ENCODE data around the gene SRRM5. TPM values are rescaled to one million over a fixed set of nuclear protein-coding genes. Genes with fewer than 3 reads are reported as not detected.

The SRRM5 gene
- total RNA-seq, 2 donors from 2014 or later = 0.28 TPM; not detected in 1

GRCh38 chr19:43622070-43622469, 10.2 kb downstream of the SRRM5 start:
- Histone ChIP-seq H3K4me1 (peaks cover 0 to 17% of the 10 kb centered on the region in 2 donors), H3K27ac (no peak overlapping the region), H3K9me3 (no peaks in the 10 kb centered on the region), H3K36me3 (no peaks in the 10 kb centered on the region), H3K27me3 (no peaks in the 10 kb centered on the region), H3K4me3 (no peak overlapping the region)
- DNase-seq (ENCODE audit: low spot score) = no peak
- TF ChIP-seq CTCF (IDR thresholded peaks at IDR 0.05) = no peak

- no peak overlapping the region for H3K27ac ChIP-seq
- H3K4me1 ChIP-seq = peaks cover 0 to 17% of the 10 kb centered on the region in 2 donors
- no peak for DNase-seq (ENCODE audit: low spot score)
- H3K27me3 ChIP-seq = no peaks in the 10 kb centered on the region
- H3K9me3 ChIP-seq = no peaks in the 10 kb centered on the region
- H3K4me3 ChIP-seq = no peak overlapping the region
- TF ChIP-seq CTCF (IDR thresholded peaks at IDR 0.05) = no peak
- H3K36me3 ChIP-seq = no peaks in the 10 kb centered on the region
Measured at GRCh38 chr19:43622956-43623355, 11.1 kb downstream of the SRRM5 start.

- DNase-seq (ENCODE audit: low spot score) = no peak
- Histone ChIP-seq H3K36me3 (no peaks in the 10 kb centered on the region), H3K4me1 (peaks cover 0 to 11% of the 10 kb centered on the region in 2 donors), H3K27ac (no peak overlapping the region), H3K9me3 (no peaks in the 10 kb centered on the region), H3K27me3 (no peaks in the 10 kb centered on the region), H3K4me3 (no peak overlapping the region)
- TF ChIP-seq CTCF (IDR thresholded peaks at IDR 0.05) = no peak
Measured at GRCh38 chr19:43623889-43624670, 12.2 kb downstream of the SRRM5 start.

GRCh38 chr19:43624933-43625332, 13.0 kb downstream of the SRRM5 start:
- TF ChIP-seq CTCF (IDR thresholded peaks at IDR 0.05) = no peak
- Histone ChIP-seq H3K27ac (no peak overlapping the region), H3K9me3 (no peaks in the 10 kb centered on the region), H3K4me1 (peaks cover 0 to 8% of the 10 kb centered on the region in 2 donors), H3K27me3 (no peaks in the 10 kb centered on the region), H3K36me3 (no peaks in the 10 kb centered on the region), H3K4me3 (no peak overlapping the region)
- DNase-seq (ENCODE audit: low spot score) = no peak

- no peaks in the 10 kb centered on the region for H3K27me3 ChIP-seq
- H3K4me3 ChIP-seq = no peak overlapping the region
- no peak overlapping the region for H3K27ac ChIP-seq
- no peak for TF ChIP-seq CTCF (IDR thresholded peaks at IDR 0.05)
- no peaks in the 10 kb centered on the region for H3K4me1 ChIP-seq
- H3K9me3 ChIP-seq = no peaks in the 10 kb centered on the region
- no peaks in the 10 kb centered on the region for H3K36me3 ChIP-seq
- no peak for DNase-seq (ENCODE audit: low spot score)
Measured at GRCh38 chr19:43625918-43626579, 14.2 kb downstream of the SRRM5 start.

All from right atrium auricular region (tissue), 2 donors.